ENCODE measurements around the gene RPS5. TPM values are rescaled to one million over a fixed set of nuclear protein-coding genes. Genes with fewer than 3 reads are reported as not detected.

The RPS5 gene
- total RNA-seq, 1 donor from 2014 or later: 2,403 TPM

GRCh38 chr19:58349590-58349989 lies 37.5 kb upstream of the RPS5 start:
- Histone ChIP-seq H3K4me3 (ENCODE audit: low read depth, low read length) (no peak overlapping the region), H3K36me3 (ENCODE audit: control insufficient read depth, insufficient read depth, low read length) (no peaks in the 10 kb centered on the region), H3K27me3 (ENCODE audit: control insufficient read depth, insufficient read depth, low read length) (peaks cover 59% of the 10 kb centered on the region)
- no peak for TF ChIP-seq CTCF (IDR thresholded peaks at IDR 0.05; ENCODE audit: insufficient read depth, low read length, poor library complexity, severe bottlenecking)
- DNase-seq (ENCODE audit: low read depth): no peak

- no peaks in the 10 kb centered on the region for H3K36me3 ChIP-seq (ENCODE audit: control insufficient read depth, insufficient read depth, low read length)
- H3K27me3 ChIP-seq (ENCODE audit: control insufficient read depth, insufficient read depth, low read length): peaks cover 62% of the 10 kb centered on the region
- no peak for TF ChIP-seq CTCF (IDR thresholded peaks at IDR 0.05; ENCODE audit: insufficient read depth, low read length, poor library complexity, severe bottlenecking)
- no peak for DNase-seq (ENCODE audit: low read depth)
- H3K4me3 ChIP-seq (ENCODE audit: low read depth, low read length): no peak overlapping the region
Observed at GRCh38 chr19:58350001-58350861, 36.8 kb upstream of the RPS5 start.

GRCh38 chr19:58350871-58351557 lies 36.1 kb upstream of the RPS5 start:
- no peaks in the 10 kb centered on the region for H3K36me3 ChIP-seq (ENCODE audit: control insufficient read depth, insufficient read depth, low read length)
- H3K4me3 ChIP-seq (ENCODE audit: low read depth, low read length): no peak overlapping the region
- H3K27me3 ChIP-seq (ENCODE audit: control insufficient read depth, insufficient read depth, low read length): peaks cover 68% of the 10 kb centered on the region
- DNase-seq (ENCODE audit: low read depth): no peak
- TF ChIP-seq CTCF (IDR thresholded peaks at IDR 0.05; ENCODE audit: insufficient read depth, low read length, poor library complexity, severe bottlenecking): no peak

DNA sequence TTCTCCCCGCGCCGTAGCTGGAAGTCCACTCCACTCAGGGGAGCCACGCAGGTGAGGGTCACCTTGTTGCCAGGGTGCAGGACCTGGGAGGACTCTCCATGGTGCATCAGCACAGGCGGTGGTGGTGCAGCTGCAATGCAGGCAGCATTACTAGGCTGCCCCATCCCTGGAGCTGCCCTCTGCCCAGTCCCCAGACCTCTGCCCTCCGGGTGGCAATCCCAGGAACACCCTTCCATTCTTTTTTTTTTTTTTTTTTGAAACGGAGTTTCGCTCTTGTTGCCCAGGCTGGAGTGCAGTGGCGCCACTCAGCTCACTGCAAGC lies 35.6 kb upstream of the RPS5 start:
- H3K36me3 ChIP-seq (ENCODE audit: control insufficient read depth, insufficient read depth, low read length): no peaks in the 10 kb centered on the region
- no peak overlapping the region for H3K4me3 ChIP-seq (ENCODE audit: low read depth, low read length)
- no peak for TF ChIP-seq CTCF (IDR thresholded peaks at IDR 0.05; ENCODE audit: insufficient read depth, low read length, poor library complexity, severe bottlenecking)
- peaks cover 71% of the 10 kb centered on the region for H3K27me3 ChIP-seq (ENCODE audit: control insufficient read depth, insufficient read depth, low read length)
- no peak for DNase-seq (ENCODE audit: low read depth)

DNA sequence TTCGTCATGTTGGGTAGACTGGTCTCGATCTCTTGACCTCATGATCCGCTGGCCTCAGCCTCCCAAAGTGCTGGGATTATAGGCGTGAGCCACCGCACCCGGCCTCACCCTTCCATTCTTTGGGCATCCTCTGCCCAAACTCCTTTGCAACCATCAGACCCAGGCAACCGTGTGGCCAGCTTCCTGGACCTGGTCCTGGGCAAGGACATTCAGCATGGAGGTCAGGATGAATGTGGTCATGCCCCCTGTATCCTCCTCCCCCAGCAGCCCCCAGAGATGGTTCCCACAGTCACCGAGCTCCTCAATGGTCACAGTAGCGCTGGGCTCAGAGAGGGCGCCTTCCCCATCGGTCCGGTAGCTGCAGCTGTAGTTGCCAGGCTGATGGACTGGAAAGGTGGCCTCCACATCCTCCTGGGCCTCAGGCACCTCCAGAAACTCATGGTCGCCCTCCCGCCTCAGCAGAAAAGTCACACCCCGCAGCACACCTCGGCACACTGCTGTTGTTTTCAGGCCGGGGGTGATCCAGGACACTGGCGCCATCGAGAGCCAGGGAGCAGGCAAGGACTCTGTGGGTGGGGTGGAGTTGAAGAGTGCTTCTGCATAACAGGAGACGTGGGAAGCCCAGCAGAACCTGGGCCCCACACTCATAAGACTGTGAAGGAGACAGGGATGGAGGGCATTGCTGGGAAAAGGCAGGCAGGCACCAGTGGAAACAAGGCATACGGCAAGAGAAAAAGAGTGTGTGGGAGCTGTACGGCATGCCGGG lies 34.9 kb upstream of the RPS5 start:
- DNase-seq (ENCODE audit: low read depth): no peak

More for the DNA sequence above, 34.9 kb upstream of the RPS5 start:
- Histone ChIP-seq H3K4me3 (ENCODE audit: low read depth, low read length) (no peak overlapping the region), H3K36me3 (ENCODE audit: control insufficient read depth, insufficient read depth, low read length) (no peaks in the 10 kb centered on the region), H3K27me3 (ENCODE audit: control insufficient read depth, insufficient read depth, low read length) (peaks cover 71% of the 10 kb centered on the region)
- no peak for TF ChIP-seq CTCF (IDR thresholded peaks at IDR 0.05; ENCODE audit: insufficient read depth, low read length, poor library complexity, severe bottlenecking)

All from kidney epithelial cell (primary cell).